NCI-H2081 (cell line): ENCODE results near the gene ZNF578.
"Not testable (repeated sequence)": the region's sequence is repeated elsewhere in the genome, so short reads cannot be mapped to it uniquely, and the experiment has no call there.

Experiments
- DNase-seq, 2 experiments: peaks; one replicate each; lab custom pipeline; 2025; lab: John Stamatoyannopoulos, UW

The ZNF578 gene

DNA sequence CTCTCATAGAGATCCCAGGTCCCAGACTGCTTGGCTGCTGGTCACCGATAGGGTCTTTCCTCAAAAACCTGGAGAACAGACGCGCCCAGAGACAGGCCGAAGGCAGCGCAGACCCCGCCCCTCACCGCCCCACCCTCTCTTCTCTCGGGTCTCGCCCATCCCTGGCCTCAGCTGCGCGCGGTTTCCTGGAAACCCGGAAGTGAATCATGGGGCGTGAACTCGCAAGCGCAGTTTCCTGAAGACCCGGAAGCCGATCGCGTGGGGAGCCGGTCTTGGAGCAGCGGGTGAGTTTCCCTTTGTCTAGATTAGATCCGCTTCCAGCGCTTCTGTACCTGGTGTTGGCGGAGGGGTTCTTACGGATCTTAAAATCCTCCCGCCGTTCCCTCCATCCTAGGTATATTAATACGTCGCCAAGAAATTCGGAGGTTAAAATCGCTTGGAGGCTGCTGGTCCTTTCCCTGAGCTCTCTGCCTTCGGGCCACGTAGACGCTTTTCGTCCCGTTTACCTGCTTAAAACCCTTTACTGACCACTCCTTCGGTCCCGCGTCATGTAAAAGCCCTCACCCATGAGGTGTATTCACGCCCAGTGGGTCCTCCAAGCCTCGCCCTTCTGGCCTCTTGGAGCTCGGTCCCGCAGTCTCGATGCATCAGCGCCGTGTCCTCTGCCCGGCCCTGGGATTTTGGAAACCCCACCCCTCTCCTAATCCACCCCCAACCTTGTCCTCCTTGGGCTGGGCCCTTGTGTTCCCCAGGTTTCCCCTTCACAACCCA is at the start of gene ZNF578:
Gene ZNF578 (plus strand): TSS at position 230 of the 771 bp plus-strand sequence. CDS start 48,293 bp downstream, outside the sequence.
- peak; percentile 57 to 59 for DNase-seq

DNA sequence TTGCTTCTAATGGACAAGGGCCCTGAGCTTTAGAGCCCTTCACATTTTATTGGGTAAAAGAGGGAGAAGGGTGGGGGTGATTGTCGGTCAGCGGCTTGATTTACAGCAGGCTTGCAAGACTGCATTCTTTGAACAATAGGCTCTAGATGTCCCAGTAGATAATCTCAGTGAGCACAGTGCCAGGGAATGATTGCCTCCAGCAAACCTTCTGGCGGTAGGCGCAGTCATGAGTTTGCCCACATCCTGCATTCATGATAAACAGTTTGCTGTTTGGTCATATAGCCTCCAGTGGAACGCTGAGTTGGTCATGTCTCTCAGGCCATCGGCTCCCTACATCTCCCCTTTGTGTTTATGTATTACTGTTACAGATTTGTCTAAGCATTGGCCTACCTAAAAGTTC is 43.1 kb upstream of the ZNF578 start:
- no peak for DNase-seq

DNA sequence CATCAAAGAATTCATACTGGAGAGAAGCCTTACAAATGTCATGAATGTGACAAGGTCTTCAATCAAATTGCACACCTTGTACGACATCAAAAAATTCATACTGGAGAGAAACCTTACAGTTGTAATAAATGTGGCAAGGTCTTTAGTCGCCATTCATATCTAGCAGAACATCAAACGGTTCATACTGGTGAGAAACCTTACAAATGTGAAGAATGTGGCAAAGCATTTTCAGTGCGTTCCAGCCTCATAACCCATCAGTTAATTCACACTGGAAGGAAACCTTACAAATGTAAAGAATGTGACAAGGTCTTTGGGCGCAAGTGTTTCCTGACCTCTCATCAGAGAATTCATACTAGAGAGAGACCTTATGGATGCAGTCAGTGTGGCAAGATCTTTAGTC is 37.6 kb upstream of the ZNF578 start:
- no peak for DNase-seq

DNA sequence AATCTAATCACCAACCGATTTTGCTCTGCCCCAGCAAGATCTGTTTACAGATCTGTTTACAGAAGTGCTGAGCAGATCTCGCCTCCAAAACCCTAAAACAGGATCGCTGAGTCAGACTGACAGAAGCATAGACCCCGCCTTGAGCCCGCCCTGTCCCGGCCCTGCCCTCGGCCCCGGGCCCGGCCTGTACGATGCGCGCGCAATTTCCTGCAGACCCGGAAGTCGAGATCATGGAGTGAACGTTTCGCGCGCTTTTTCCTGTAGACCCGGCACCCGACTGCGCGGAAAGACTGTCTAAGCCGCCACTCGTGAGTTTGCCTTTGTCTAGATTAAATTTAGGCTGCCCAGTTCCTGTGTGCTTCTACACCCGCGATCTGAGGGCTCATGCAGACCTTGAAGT is 24.4 kb upstream of the ZNF578 start, which contains the start of gene ZNF534:
Gene ZNF534 (plus strand): TSS at position 212 of the 400 bp plus-strand sequence. CDS start 2,327 bp downstream, outside the sequence.
- DNase-seq = no peak

- no peak for DNase-seq
Observed at GRCh38 chr19:52442179-52442578, 11.2 kb upstream of the ZNF578 start.

DNA sequence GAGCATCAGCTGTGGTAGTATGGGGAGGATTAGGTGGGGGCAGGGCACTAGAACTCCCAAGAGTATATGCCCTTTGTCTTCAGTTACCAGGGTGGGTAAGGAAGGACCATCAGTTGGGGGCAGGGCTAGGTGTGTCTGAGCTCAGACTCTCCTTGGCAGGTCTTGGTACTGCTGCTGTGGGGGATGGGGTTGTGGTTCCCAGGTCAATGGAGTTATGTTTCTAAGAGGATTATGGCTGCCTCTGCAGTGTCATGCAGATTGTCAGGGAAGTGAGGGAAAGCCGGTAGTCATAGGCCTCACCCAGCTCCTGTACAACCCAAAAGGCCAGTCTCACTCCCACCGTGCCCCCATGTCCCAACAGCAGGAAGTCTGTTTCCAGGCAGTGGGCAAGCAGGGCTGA is 8.8 kb upstream of the ZNF578 start:
- DNase-seq = no peak

- DNase-seq = no peak
Observed at GRCh38 chr19:52451241-52451640, 2.1 kb upstream of the ZNF578 start.

- peak; percentile 1 to 8 for DNase-seq
Observed at GRCh38 chr19:52464798-52465470, 11.6 kb downstream of the ZNF578 start.

- DNase-seq = no peak
Observed at GRCh38 chr19:52473655-52474350, 20.4 kb downstream of the ZNF578 start.

- no peak for DNase-seq
Observed at GRCh38 chr19:52474351-52475127, 21.2 kb downstream of the ZNF578 start.

DNA sequence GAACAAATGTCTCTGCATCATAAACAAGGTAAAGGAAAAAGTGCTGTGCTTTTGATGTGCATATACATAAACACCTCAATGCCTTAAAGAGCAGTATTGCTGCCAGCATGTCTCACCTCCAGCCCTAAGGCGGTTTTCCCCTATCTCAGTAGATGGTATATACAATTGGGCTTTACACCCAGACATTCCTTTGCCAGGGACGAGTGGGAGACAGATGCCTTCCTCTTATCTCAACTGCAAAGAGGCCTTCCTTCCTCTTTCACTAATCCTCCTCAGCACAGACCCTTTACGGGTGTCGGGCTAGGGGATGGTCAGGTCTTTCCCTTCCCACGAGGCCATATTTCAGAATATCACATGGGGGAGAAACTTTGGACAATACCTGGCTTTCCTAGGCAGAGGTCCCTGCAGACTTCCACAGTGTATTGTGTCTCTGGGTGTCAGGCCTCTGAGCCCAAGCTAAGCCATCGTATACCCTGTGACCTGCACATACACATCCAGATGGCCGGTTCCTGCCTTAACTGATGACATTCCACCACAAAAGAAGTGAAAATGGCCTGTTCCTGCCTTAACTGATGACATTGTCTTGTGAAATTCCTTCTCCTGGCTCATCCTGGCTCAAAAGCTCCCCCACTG is 30.9 kb downstream of the ZNF578 start:
- DNase-seq = not testable (repeated sequence)

DNA sequence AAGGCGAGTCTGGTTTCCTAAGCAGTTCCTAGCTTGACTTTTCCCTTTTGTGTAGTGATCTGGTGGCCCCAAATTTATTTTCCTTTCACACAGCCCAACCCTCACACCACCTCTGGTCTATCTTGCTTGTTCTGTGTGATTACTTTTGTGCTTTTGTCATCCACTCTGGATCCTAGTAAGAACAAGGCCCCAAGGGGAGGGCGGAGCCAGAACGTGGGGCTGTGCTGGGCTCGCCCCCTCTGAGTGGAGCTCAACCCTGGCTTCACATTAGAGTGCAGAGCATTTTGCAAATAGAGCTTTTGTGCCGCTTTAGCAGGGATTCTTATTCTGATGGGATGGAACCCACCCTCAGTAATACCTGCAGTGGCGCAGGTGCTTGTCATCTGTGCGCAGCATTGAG is 31.7 kb downstream of the ZNF578 start:
- DNase-seq = not testable (repeated sequence)

DNA sequence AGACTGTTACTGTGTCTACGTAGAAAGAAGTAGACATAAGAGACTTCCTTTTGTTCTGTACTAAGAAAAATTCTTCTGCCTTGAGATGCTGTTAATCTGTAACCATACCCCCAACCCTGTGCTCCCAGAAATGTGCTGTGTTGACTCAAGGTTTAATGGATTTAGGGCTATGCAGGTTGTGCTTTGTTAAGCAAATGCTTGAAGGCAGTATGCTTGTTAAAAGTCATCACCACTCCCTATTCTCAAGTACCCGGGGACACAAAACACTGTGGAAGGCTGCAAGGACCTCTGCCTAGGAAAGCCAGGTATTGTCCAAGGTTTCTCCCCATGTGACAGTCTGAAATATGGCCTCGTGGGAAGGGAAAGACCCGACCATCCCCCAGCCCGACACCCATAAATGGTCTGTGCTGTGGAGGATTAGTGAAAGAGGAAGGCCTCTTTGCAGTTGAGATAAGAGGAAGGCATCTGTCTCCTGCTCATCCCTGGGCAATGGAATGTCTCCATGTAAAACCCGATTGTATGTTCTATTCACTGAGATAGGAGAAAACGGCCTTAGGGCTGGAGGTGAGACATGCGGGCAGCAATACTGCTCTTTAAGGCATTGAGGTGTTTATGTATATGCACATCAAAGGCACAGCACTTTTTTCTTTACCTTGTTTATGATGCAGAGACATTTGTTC is 32.3 kb downstream of the ZNF578 start:
- DNase-seq = not testable (repeated sequence)

DNA sequence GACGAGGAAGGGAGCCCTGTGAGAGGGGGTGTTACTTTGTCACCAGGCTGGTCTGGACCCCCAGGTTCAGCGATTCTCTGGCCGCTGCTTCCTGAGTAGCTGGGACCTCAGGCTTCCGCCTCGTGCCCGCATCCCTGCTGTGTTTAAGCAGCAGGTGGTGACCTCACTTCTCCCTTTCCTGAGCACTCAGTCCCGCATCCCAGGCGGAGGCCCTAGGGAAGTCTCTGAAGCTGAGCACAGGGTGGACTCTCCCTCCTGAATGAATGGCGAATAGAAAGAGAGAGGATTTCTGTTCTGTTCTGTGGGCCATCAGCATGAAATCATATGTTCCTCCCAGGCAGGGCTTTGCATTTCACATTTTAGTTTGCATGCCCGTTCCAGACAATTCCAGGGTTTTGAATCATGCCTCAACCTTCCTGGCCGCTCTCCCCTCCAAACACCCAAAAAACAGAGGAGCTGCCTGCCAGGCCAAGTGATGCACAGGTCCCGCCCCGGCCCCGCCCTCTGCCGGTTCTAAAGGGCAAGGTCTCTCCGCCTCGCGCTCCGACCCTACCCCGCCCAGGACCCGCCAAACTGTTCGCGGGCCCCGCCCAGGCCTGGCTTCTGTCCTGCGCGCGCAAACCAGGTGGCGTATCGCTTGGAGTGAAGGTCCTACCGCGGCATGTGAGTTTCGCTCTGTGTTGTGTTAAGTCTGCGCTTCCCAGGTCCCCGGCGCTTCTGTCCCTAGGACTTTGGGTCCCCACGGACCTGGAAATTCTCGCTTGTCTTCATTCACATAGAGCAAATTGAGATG is 39.0 kb downstream of the ZNF578 start:
- DNase-seq = no peak

GRCh38 chr19:52492994-52493470 is 39.7 kb downstream of the ZNF578 start:
- no peak for DNase-seq

GRCh38 chr19:52494518-52494917 is 41.2 kb downstream of the ZNF578 start:
- DNase-seq = no peak

DNA sequence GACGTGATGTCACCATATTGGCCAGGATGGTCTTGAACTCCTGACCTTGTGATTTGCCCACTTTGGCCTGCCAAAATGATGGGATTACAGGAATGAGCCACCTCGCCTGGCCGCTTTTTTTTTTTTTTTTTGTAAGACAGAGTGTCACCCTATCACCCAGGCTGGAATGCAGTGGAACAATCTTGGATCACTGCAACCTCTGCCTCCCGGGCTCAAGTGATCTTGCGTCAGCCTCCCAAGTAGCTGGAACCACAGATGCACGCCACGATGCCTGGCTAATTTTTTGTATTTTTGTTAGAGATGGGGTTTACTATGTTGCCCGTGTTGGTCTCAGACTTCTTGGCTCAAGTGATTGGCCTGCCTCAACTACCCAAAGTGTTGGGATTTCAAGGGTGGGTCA is 45.2 kb downstream of the ZNF578 start:
- no peak for DNase-seq

GRCh38 chr19:52500474-52500873 is 47.1 kb downstream of the ZNF578 start:
- DNase-seq = not testable (repeated sequence)

GRCh38 chr19:52500991-52501390 is 47.6 kb downstream of the ZNF578 start:
- DNase-seq = not testable (repeated sequence)

DNA sequence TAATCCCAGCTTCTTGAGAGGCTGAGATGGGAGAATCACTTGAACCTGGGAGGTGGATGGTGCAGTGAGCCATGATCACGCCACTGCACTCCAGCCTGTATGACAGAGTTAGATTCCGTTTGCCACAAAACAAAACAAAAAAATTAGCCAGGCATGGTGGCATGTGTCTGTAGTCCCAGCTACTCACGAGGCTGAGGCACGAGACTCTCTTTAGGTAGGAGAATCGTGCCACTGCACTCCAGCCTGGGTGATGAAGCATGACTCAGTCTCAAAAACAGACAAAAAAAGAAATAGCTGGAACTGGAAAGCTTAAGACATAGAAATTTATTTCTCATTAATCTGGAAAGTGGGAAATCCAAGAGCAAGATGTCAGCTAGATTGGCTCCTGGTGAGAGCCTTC is 53.9 kb downstream of the ZNF578 start:
- DNase-seq = no peak
